Measurements from ENCODE around the gene SNX32. TPM values are rescaled to one million over a fixed set of nuclear protein-coding genes. Genes with fewer than 3 reads are reported as not detected.

Gene SNX32
- total and polyA plus RNA-seq, 2 experiments from 2014 or later, result 5.9 to 13.2 TPM

GRCh38 chr11:65790902-65791650 lies 42.7 kb upstream of the SNX32 start:
- H3K27ac ChIP-seq, result no peak overlapping the region
- DNase-seq (ENCODE audit: low read depth in 1 of 2, low spot score in 1 of 2), result no peak
- peaks cover 34% of the 10 kb centered on the region for H3K27me3 ChIP-seq
- no peak for TF ChIP-seq CTCF (IDR thresholded peaks at IDR 0.05; ENCODE audit: low read depth, low read length)
- no peaks in the 10 kb centered on the region for H3K4me1 ChIP-seq (ENCODE audit: low read depth)
- H3K9me3 ChIP-seq (ENCODE audit: low read depth), result no peaks in the 10 kb centered on the region
- no peaks in the 10 kb centered on the region for H3K36me3 ChIP-seq
- no peak overlapping the region for H3K4me3 ChIP-seq

- H3K4me3 ChIP-seq, result no peak overlapping the region
- DNase-seq (ENCODE audit: low read depth in 1 of 2, low spot score in 1 of 2), result no peak
These were observed 42.0 kb upstream of the SNX32 start for GRCh38 chr11:65791719-65792213.

GRCh38 chr11:65792456-65792855 lies 41.3 kb upstream of the SNX32 start:
- no peaks in the 10 kb centered on the region for H3K36me3 ChIP-seq
- peaks cover 20% of the 10 kb centered on the region for H3K27me3 ChIP-seq
- no peak overlapping the region for H3K4me3 ChIP-seq
- H3K4me1 ChIP-seq (ENCODE audit: low read depth), result peaks cover 10% of the 10 kb centered on the region
- no peak for DNase-seq (ENCODE audit: low read depth in 1 of 2, low spot score in 1 of 2)
- H3K27ac ChIP-seq, result no peak overlapping the region
- H3K9me3 ChIP-seq (ENCODE audit: low read depth), result no peaks in the 10 kb centered on the region
- TF ChIP-seq CTCF (IDR thresholded peaks at IDR 0.05; ENCODE audit: low read depth, low read length), result no peak

More at GRCh38 chr11:65791719-65792213, 42.0 kb upstream of the SNX32 start:
- Histone ChIP-seq H3K27me3 (peaks cover 27% of the 10 kb centered on the region), H3K4me1 (ENCODE audit: low read depth) (peaks cover 3% of the 10 kb centered on the region), H3K36me3 (no peaks in the 10 kb centered on the region), H3K27ac (no peak overlapping the region), H3K9me3 (ENCODE audit: low read depth) (no peaks in the 10 kb centered on the region)
- TF ChIP-seq CTCF (IDR thresholded peaks at IDR 0.05; ENCODE audit: low read depth, low read length), result no peak

GRCh38 chr11:65793144-65793581 lies 40.6 kb upstream of the SNX32 start:
- Histone ChIP-seq H3K4me1 (ENCODE audit: low read depth) (peaks cover 12% of the 10 kb centered on the region), H3K4me3 (no peak overlapping the region), H3K36me3 (no peaks in the 10 kb centered on the region), H3K27ac (no peak overlapping the region), H3K27me3 (peaks cover 13% of the 10 kb centered on the region), H3K9me3 (ENCODE audit: low read depth) (no peaks in the 10 kb centered on the region)
- TF ChIP-seq CTCF (IDR thresholded peaks at IDR 0.05; ENCODE audit: low read depth, low read length), result no peak
- no peak for DNase-seq (ENCODE audit: low read depth in 1 of 2, low spot score in 1 of 2)

GRCh38 chr11:65793625-65794400 lies 40.0 kb upstream of the SNX32 start:
- TF ChIP-seq CTCF (IDR thresholded peaks at IDR 0.05; ENCODE audit: low read depth, low read length), result no peak
- Histone ChIP-seq H3K27ac (no peak overlapping the region), H3K27me3 (peaks cover 6% of the 10 kb centered on the region)

More at GRCh38 chr11:65793625-65794400, 40.0 kb upstream of the SNX32 start:
- Histone ChIP-seq H3K4me3 (no peak overlapping the region), H3K4me1 (ENCODE audit: low read depth) (peaks cover 12% of the 10 kb centered on the region), H3K9me3 (ENCODE audit: low read depth) (no peaks in the 10 kb centered on the region), H3K36me3 (no peaks in the 10 kb centered on the region)
- DNase-seq (ENCODE audit: low read depth in 1 of 2, low spot score in 1 of 2), result no peak
